NCI-H345 treated with DMSO at 0.1 percent for 48 hours (cell line): ENCODE data around the gene NUB1.
A peak's percentile ranks its signal among the peaks of the same experiment; 100 is the strongest.

ENCODE experiments used
- DNase-seq: peaks from one replicate; lab custom pipeline; 2025; ENCODE audit not compliant: unreplicated experiment; lab: John Stamatoyannopoulos, UW

NUB1 gene

DNA sequence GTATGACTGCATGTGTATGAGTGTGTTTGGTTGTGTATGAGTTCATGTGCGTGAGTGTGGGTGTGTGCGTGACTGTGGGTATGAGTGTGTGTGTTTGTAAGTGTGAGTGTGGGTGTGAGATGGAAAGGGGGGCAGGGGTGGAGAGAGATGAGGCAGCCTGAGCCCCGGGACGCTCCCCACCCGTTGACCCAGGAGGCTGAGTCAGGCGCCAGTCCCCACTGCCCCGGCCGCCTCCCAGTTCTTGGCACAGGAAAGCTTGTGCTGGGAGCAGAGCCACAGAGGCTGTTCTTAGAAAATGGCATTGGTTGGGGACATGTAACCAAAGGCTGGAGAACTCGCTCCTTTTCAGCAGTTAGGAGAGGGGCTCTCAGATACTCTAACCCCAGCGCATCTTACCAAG is 27.8 kb upstream of the NUB1 start:
- DNase-seq: no peak

DNA sequence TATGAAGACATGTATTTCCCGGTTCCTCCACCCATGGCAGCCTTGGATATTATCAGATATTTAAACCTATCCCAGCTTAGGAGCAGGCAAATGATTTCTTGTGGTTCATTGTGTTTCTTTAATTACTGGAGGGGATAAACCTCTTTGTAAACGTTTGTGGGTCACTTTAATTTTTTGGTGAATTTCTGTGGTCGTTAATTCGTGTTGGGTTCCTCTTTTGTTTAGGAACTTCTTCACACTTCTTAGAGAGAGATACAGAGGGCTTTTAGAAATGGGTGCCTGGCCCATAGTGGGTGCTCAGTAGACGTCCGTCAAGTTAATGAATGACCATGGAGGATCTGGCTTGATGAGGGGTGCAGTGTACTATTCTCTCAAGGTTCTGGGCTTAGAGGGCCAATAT is 27.2 kb upstream of the NUB1 start:
- DNase-seq: no peak

DNA sequence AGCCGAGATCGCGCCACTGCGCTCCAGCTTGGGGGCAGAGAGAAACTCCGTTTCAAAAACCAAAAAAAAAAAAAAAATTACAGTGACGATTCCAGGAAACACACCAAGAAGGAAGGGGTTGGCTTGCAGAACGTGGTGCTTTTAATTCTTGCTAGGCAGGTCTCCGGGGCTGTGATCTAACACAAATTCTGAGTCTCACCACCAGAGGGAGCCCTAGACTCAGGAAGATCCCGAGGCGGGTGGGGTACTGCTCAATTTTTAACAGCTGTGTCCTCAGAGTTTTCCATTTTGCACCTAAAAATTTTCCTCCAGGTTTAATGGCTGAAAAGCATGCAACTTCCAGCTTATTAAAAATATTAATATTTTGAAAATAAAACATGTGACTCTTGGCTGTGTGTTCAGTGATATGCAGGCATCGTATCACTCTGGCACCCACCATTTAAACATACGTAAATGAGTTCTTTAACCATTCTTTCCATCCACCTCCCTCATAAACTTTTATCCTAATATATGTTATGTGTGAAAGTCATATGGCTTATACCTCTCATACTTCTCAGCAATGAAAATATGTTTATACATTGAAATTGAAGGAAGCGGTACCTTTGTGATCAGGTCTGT is 26.5 kb upstream of the NUB1 start:
- peak; percentile 31 for DNase-seq

DNA sequence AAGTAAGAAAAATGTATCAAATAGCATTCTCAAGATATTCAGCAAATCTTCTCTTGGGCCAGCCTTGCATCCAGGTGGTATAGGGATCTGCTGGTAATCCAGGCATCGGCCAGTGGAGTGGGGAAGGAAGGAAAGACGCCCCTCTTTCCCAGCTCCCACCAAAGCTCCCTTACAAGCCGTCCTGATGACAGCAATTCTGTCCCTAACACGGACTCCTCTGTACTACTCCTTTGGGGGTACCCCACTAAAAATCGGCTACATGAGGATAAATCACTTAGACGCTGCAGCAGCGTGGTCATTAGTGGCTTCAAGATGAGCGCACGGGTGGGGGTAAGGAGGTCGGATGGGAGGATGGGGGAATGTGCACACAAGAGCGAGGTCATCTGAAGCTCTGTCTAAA is 24.7 kb upstream of the NUB1 start:
- no peak for DNase-seq

DNA sequence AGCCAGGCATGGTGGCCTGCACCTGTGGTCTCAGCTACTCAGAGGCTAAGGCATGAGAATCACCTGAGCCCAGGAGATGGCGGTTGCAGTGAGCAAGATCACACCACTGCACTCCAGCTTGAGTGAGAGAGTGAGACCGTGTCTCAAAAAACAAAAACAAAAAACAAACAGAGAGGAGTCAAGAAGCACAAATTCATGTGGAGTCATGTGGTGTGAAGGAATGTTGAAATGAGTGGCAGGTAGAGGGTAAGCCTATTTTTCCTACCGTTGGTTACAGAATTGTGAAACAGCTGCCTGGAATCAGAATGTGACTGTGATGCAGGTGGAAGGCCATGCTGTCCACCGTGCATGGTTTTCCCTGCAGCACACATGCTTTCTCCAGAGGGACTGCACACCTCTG is 23.7 kb upstream of the NUB1 start:
- no peak for DNase-seq

DNA sequence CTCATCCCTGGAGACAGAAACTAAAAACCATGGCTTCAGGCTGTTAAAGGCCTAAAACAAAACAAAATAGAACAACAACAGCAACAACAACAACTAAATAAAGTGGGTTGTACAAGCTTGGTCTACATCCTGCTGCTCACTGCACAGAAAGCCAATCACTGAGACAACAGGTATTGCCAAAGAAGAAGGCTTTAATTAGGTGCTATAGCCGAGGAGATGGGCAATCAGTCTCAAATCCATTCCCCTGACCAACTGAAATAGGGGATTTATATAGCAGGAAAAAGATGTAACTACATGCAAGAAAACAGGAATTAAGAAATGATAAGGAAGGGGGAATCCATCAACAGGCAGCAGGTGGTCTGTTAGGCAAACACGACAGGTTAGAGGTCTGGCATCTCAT is 22.4 kb upstream of the NUB1 start:
- no peak for DNase-seq

DNA sequence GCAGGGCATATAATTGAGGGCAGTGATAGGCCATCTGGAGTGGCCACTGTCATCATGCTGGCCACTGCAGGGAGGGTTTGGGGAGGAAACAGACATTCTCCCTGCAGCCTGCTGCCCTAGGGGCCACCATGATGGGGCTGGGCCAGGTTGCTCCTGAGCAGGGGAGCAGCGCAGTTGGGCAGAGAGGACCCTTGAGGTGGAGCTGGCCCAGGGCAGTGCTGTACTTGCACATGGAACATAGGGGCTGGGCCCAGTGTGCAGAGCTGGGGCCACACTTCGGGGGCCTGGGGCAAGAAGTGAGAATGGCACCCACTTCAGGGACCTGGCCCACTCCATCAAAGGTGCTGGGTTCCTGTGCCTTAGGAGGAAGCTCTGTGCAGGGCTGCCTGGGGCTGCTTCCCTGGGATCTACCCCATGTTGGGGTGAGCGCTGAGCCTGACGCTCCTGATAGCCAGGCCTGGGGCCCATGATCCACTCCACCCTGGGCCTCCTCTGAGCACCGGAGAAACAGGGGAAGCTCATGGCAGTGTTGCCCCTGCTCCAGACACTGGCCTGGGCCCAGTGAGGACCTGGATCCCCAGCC is 21.3 kb upstream of the NUB1 start:
- no peak for DNase-seq

DNA sequence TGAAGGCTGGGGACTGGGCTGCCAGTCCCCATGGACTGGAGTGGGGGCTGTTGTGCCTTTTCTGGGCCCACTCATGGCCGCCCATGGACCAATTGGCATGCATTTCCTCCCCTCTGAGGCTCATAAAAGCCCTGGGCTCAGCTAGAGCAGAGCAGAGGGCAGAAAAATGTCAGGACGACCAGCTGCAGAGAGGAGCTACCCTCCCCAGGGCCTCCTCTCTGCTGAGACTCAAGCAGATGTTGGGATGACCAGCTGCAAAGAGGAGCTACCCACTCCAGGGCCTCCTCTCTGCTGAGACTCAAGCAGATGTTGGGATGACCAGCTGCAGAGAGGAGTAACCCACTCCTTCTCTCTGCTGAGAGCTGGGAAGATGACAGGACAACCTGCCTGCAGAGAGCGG is 20.3 kb upstream of the NUB1 start:
- DNase-seq: no peak

DNA sequence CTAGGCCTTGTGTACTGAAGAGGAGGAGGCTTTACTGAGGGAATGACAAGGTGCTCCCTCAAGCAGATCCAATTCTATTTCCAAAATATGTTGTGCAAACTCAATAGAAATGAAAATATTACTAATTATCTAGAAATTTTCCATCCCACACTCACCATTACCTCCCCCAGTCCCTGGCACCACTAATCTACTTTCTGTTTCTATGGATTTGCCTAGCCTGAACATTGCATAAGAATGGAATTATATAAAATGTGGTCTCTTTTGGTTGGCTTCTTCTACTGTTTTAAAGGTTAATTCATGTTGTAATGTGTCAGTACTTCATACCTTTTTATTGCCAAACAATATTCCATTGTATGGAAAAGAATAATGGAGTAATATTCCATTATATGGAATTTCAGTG is 18.7 kb upstream of the NUB1 start:
- no peak for DNase-seq

DNA sequence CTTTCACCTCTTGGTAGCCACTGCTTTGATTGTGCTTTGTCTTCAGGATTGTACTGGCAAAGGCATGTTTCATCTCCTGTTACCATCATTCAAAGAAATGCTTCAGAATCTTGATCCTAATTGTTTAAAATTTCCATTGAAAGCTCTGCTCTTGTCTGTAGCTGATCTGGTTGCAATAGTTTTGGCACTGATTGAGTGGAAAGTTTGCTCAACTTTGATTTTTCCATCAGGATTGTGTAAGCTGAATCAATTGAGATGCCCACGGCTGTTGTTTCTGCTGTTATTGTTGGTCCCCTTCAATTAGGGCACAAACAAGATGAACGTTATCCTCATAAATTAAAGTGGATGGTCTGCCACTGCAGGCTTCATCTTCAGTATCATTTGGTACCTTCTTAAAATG is 14.6 kb upstream of the NUB1 start:
- no peak for DNase-seq

DNA sequence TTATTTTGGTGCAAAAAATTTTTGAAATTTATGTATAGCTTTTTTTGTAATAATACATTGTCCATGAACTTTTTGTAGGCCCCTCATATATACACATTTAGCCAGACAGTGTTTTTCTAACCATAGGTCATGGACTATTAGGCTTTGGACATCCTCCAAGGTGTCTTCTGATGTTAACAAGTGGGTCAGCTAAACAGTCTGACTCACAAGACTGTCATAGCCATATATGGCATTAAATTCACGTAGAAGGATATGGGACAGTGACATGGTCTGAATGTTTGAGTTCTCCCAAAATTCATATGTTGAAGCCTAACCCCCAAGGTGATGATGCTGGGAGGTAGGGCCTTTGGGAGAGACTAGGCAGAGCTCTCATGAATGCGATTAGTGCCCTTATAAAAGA is 14.0 kb upstream of the NUB1 start:
- DNase-seq: no peak

DNA sequence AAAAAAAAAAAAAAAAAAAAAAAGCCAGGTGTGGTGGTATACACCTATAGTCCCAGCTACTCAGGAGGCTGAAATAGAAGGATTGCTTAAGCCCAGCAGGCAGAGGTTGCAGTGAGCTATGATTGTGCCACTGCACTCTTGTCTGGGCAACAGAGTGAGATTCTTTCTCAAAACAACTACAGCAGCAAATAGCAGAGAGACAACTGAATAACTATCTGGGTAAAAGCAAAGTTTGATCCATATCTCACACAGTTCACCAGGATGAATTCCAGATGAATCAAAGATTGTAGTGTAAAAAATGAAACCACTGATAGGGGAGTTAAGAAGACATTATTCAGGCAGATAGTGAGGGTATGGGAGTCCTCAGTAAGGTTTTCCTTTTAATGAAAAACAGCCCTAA is 11.4 kb upstream of the NUB1 start:
- DNase-seq: no peak

DNA sequence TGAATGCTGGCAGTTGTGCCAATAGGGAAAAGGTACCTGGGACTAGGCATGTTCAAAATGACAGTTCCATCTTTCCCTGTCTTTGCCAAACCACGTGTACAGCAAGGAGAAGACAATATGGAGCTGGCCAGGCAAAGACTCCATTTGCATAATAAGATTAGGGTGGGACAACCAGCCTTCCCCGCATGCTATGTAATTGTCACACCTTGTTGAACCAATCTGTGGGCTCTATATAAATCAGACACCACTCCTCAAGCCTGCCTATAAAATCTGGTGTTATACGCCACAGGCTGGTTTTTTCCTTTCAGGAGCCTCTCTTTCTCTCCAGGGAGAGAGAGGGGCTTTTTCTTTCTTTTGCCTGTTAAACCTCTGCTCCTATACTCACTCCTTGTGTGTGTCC is 11.0 kb upstream of the NUB1 start:
- no peak for DNase-seq

DNA sequence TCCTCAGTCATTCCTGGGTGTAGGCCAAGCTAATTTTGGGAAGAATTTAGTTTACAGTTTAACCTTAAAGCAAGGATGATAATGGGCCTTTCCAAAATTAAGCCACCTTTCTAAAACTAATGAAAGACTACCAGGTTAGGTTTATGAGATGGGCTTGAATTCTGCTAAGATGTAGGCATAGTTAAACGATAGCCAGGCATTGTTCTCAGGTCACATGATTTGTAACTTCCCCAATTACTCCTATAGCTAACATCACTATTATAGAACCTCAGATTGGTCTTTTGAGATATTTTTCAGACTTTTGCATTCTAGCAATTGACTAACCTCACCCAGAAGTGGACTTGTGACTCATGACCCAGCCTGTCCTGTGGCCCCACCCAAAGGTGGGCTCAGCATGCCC is 7.0 kb upstream of the NUB1 start:
- DNase-seq: no peak

DNA sequence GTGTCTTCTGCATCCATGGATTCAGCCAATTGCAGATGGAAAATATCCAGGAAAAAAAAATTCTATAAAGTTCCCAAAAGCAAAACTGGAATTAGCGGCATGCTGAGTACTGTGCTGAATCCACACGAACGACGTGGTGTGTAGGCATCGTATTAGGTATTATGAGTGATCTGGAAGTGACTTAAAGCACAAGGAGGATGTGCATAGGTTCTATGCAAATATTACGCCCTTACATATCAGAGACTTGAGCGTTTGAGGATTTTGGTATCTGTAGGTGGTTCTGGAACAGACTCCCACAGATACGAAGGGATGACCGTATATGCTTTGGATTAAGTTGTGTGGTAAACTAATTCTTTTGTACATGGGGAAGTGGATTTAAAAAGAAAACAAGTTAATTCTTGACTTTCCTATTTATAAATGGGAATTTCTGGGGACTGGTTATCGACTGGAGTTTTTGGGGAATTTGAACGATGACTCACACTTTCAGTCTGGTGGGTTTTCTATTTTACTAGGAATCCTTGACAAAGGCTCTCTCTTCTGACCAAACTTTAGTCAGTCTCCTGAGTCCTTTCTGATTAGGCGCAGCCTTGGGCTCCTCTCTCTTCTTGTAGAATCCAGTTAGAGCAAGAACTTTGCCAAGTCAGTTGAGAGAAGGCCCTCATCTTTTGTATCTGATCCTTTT is 5.4 kb upstream of the NUB1 start:
- no peak for DNase-seq

DNA sequence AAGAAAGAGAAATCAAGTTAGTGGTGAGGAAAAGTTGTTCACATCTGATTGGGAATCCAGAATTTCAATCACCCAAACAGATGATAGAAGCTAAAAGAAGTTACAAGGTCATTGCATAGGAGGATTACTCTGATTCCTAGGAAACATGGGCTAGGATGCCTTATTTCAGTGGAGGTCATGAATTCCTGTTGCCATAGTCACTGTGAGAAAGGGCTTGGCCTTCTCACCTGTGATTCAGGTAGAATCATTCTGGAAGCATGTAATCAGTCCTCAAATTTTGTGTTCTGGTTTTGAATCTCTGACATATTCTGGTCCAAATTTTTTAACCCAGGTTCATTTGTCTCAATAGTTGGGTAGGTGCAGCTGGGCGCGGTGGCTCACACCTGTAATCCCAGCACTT is 4.3 kb upstream of the NUB1 start:
- no peak for DNase-seq

DNA sequence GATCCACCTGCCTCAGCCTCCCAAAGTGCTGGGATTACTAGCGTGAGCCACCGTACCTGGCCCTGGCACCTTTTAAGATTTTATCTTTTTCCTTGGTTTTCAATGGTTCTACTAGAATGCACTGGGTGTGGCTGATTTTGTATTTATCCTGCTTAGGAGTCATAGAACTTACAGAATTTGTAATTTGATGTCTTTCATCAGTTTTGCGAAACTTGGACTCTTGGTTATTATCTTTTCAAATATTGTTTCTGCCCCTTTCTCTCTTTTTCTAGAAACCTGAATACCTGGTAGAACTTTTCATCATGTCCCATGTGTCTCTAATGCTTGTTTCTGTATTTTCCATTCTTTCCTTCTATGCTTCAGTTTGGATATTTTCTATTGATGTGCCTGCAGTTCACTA is 2.8 kb upstream of the NUB1 start:
- DNase-seq: no peak

DNA sequence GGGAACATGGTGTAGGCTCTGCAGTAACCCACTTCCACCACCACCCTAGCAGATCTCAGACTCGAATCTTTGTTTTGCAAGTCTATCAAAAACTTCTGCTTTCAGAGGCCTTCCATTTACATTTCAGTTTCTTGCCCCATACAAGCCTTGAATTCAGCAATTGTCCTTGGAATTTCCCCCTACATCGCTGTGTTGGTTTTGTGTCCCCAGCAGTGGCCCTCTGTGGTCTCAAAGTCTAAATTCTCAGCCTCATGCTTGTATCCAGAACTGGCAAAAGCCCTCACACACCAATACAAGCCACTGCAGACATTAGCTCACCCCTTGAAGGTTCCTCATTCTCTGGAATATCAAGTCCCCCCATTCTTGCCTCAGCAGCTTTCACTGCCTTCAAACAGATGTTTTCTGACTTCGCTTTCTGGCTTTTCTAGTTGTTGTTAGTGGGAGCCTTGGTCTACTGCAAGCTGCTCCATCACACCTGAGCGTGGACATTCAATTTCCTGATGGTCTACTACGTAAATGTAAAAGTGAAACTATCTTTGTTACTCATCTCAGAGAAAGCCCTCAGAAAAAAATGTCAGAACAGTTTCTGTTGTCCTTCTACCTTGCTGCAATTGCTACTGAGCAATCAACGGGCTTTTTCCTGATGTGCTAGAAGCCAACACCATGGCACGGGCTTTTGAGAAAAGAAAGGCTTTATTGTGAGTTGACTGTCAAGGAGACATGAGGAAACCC is 1.8 kb upstream of the NUB1 start:
- no peak for DNase-seq

DNA sequence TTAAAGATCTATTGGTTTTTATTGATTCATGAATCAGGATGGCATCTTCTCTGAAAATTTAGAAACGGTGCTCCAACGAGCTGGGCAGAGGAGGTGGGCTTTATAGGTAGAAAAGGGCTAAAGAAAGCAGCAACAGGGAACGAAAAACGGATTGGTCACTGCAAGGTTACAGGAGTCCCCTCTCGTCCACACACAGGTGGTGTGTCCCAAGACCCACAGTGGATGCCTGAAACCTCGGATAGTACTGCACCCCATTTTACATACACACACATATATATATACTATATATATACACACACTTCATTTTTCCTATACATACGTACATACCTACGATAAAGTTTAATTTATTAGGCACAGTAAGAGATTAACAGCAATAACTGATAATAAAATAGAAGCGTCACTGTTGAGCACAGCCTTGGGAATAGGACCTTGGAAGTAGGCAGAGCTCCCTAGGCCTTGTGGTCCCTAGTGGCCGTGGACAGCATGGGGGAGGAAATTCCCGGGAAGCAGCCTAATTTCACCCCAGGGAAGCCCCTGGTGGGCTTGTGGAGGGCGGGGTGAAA is 737 bp upstream of the NUB1 start:
- no peak for DNase-seq

DNA sequence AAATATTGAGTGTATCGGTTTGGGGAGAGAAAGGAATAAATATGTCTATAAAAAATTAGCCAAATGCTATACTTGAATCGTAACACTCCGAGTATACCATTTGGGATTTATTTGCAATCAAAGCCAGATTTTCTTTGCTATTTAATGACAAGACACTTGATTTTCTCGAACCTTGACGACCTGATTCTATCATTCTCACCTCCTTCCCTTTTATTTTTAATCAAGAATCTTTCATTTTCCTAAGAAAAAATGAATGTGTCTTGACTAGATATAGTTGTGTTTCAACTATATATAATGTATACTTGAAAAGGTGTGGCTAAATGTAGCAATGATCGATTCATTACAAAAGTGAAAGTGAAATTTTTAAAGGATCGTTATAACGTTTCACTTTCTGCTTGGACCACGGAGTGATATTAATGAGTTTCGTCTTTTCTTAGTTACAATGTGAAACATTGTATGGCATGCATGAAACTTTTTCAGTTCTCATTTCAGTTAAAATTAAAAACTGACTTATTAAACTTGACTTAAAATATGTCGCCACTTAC is 562 bp downstream of the NUB1 start:
- DNase-seq: no peak

DNA sequence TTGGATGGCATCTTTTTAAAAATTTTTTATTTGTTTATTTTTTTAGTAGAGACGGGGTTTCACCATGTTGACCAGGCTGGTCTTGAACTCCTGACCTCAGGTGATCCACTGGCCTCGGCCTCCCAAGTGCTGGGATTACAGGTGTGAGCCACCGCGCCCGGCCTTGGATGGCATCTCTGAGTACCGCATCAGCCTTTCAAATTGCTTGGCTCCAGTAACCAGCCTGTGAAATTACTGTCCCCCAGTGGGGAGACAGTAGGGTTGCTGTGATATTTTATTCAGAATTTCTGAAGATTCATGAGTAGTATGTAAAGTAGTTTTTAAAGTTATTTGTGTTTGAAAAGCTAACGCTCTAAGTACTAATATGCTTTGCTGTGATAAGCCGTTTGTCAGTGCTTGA is 1.2 kb downstream of the NUB1 start:
- DNase-seq: no peak

DNA sequence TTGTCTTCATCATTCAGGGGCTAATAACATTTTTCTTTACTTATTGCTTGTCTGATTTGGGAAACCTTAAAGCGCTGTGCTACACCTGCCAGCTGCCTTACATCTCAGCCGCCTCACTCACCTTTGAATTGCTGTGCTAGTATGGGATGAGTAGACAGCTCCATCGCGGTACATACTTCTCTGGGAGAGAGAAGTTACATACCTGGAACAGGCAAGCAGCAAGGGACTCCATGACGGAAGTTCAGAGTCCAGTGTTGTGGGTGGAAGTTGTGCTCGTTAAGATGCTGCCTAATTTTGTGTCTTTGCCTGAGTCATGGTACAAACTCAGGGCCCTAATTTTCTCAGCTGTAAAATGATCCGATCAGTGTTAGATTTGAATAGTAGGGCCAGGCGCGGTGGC is 1.9 kb downstream of the NUB1 start:
- DNase-seq: no peak
